22Rv1 (cell line): ENCODE data around the gene SMIM34.
"Not testable (repeated sequence)": the region's sequence is repeated elsewhere in the genome, so short reads cannot be mapped to it uniquely, and the experiment has no call there.

ENCODE experiments used
- CTCF ChIP-seq: fragments of 450-650 bp; IDR thresholded peaks from 2 replicates; pipeline ENCODE4 v1.5.1; 2017; ENCODE audit warnings: mild to moderate bottlenecking
- ZFX ChIP-seq: fragments of 450-650 bp; IDR thresholded peaks from 2 replicates; pipeline ENCODE4 v1.6.1; 2017; ENCODE audit warnings: antibody characterized with exemption, borderline replicate concordance

- not testable (repeated sequence) for TF ChIP-seq CTCF, ZFX
Observed at GRCh38 chr21:34374462-34374861, 49.3 kb downstream of the SMIM34 start.
